ENCODE data around the gene NTMT1.

DNA sequence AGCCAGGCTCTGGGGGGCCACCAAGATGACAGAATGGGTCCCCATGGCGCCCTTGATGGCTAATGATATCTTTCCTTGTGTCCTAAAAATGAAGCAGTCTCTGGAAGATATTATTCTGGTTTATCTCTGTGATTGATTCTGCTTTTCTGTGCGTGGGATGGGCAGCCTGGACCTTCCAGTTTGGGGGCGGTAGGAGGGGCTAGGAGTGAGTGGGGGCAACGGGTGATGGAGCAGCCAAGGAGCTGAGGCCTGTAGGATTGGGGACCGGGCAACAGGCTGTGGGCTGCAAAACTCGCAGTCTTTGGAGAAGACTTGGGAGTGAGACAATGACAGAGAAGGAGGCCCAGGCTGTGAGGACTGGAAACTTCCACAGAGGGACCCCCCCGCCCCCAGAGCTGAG lies 48.3 kb downstream of the NTMT1 start:
- TF ChIP-seq, protein P1, sequence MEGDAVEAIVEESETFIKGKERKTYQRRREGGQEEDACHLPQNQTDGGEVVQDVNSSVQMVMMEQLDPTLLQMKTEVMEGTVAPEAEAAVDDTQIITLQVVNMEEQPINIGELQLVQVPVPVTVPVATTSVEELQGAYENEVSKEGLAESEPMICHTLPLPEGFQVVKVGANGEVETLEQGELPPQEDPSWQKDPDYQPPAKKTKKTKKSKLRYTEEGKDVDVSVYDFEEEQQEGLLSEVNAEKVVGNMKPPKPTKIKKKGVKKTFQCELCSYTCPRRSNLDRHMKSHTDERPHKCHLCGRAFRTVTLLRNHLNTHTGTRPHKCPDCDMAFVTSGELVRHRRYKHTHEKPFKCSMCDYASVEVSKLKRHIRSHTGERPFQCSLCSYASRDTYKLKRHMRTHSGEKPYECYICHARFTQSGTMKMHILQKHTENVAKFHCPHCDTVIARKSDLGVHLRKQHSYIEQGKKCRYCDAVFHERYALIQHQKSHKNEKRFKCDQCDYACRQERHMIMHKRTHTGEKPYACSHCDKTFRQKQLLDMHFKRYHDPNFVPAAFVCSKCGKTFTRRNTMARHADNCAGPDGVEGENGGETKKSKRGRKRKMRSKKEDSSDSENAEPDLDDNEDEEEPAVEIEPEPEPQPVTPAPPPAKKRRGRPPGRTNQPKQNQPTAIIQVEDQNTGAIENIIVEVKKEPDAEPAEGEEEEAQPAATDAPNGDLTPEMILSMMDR (IDR thresholded peaks at IDR 0.05; ENCODE audit: insufficient read depth, low read depth, low read length): no peak
- TF ChIP-seq EZH2 (IDR thresholded peaks at IDR 0.05; ENCODE audit: insufficient read depth, low read length): no peak
